Nephron (organoid): ENCODE results near the gene DMWD.

ENCODE experiments used
- H3K27ac Mint-ChIP-seq, 3 experiments: 2 replicates each; pipeline ENCODE4 v1.8.0; 2020; ENCODE audit warnings: mixed read lengths in 3 of 3, mild to moderate bottlenecking in 2 of 3, moderate library complexity in 1 of 3
- H3K27me3 Mint-ChIP-seq: 2 replicates; pipeline ENCODE4 v1.8.0; 2021; ENCODE audit warnings: low read depth, mild to moderate bottlenecking, moderate library complexity, mixed read lengths
- H3K36me3 Mint-ChIP-seq: 2 replicates; pipeline ENCODE4 v1.8.0; 2020; ENCODE audit warnings: low read depth, mixed read lengths
- H3K4me1 Mint-ChIP-seq: 2 replicates; pipeline ENCODE4 v1.8.0; 2020; ENCODE audit warnings: mixed read lengths
- H3K4me3 Mint-ChIP-seq, 3 experiments: 2 replicates each; pipeline ENCODE4 v1.8.0; 2020; ENCODE audit warnings: mild to moderate bottlenecking in 3 of 3, mixed read lengths in 3 of 3, moderate library complexity in 2 of 3
- H3K9me3 Mint-ChIP-seq: 2 replicates; pipeline ENCODE4 v1.8.0; 2020; ENCODE audit warnings: mixed read lengths
- CTCF ChIP-seq, 3 experiments: fragments of 200-600 bp; sonication (generic); IDR thresholded peaks; one replicate each; pipeline ENCODE4 v1.5.0; 2021; ENCODE audit warnings: antibody characterized with exemption in 3 of 3; ENCODE audit not compliant: unreplicated experiment in 3 of 3

Gene DMWD

GRCh38 chr19:45814851-45815480, 22.3 kb upstream of the DMWD start, which contains the start of gene RSPH6A:
RSPH6A (minus strand) TSS chr19:45815308; CDS start chr19:45815176, 132 bp downstream.
- TF ChIP-seq CTCF (IDR thresholded peaks at IDR 0.05; ENCODE audit: unreplicated experiment in 3 of 3), result peak in 1 of 3 experiments; percentile 5
- Mint-ChIP-seq H3K9me3 (no peaks in the 10 kb centered on the region), H3K27ac (peak within 1 kb of the TSS; percentile 64 to 90 (median 70)), H3K36me3 (peaks cover 4% of the 10 kb centered on the region), H3K27me3 (peaks cover 3% of the 10 kb centered on the region), H3K4me3 (peak within 1 kb of the TSS; percentile 91 to 94 (median 92)), H3K4me1 (peaks cover 5% of the 10 kb centered on the region)

GRCh38 chr19:45814166-45814780, 21.6 kb upstream of the DMWD start:
- TF ChIP-seq CTCF (IDR thresholded peaks at IDR 0.05; ENCODE audit: unreplicated experiment in 3 of 3), result no peak
- Mint-ChIP-seq H3K27ac (peak overlapping the region in 1 of 3 experiments; percentile 40), H3K27me3 (peaks cover 3% of the 10 kb centered on the region), H3K36me3 (no peaks in the 10 kb centered on the region), H3K4me1 (peaks cover 11% of the 10 kb centered on the region), H3K9me3 (no peaks in the 10 kb centered on the region), H3K4me3 (peak overlapping the region; percentile 65 to 94 (median 73))

- Mint-ChIP-seq H3K9me3 (no peaks in the 10 kb centered on the region), H3K27ac (peak overlapping the region in 1 of 3 experiments; percentile 38), H3K36me3 (no peaks in the 10 kb centered on the region), H3K4me1 (peaks cover 9% of the 10 kb centered on the region), H3K27me3 (peaks cover 2% of the 10 kb centered on the region), H3K4me3 (peak overlapping the region; percentile 33 to 45 (median 44))
- TF ChIP-seq CTCF (IDR thresholded peaks at IDR 0.05; ENCODE audit: unreplicated experiment in 3 of 3), result no peak
Measured at GRCh38 chr19:45812297-45812696, 19.7 kb upstream of the DMWD start.

GRCh38 chr19:45809643-45810159, 17.1 kb upstream of the DMWD start:
- H3K4me1 Mint-ChIP-seq, result peaks cover 5% of the 10 kb centered on the region
- H3K27me3 Mint-ChIP-seq, result no peaks in the 10 kb centered on the region
- peak overlapping the region in 1 of 3 experiments; percentile 42 for H3K4me3 Mint-ChIP-seq
- no peaks in the 10 kb centered on the region for H3K9me3 Mint-ChIP-seq
- TF ChIP-seq CTCF (IDR thresholded peaks at IDR 0.05; ENCODE audit: unreplicated experiment in 3 of 3), result no peak
- no peaks in the 10 kb centered on the region for H3K36me3 Mint-ChIP-seq
- peak overlapping the region; percentile 3 to 55 (median 55) for H3K27ac Mint-ChIP-seq

- Mint-ChIP-seq H3K36me3 (no peaks in the 10 kb centered on the region), H3K9me3 (no peaks in the 10 kb centered on the region), H3K27ac (no peak overlapping the region), H3K4me1 (peaks cover 10% of the 10 kb centered on the region), H3K4me3 (no peak overlapping the region), H3K27me3 (peaks cover 7% of the 10 kb centered on the region)
- TF ChIP-seq CTCF (IDR thresholded peaks at IDR 0.05; ENCODE audit: unreplicated experiment in 3 of 3), result no peak
Measured at GRCh38 chr19:45805719-45806118, 13.1 kb upstream of the DMWD start.
